Astrocyte (in vitro differentiated cells and primary cell): Measurements from ENCODE around the gene LYRM4.

Experiments used
- CTCF ChIP-seq: IDR thresholded peaks from 2 replicates; pipeline ENCODE4 v1.5.1; 2011; ENCODE audit warnings: low read depth, mild to moderate bottlenecking, inconsistent platforms, low read length, moderate library complexity; ENCODE audit not compliant: insufficient read depth
- EZH2 ChIP-seq: IDR thresholded peaks from 2 replicates; pipeline ENCODE4 v1.6.1; 2012; ENCODE audit warnings: mild to moderate bottlenecking, low read length, inconsistent platforms; ENCODE audit not compliant: insufficient read depth

GRCh38 chr6:5234874-5235273 is 25.9 kb downstream of the LYRM4 start:
- TF ChIP-seq CTCF (no peak), EZH2 (no peak)
